CD4-positive, alpha-beta T cell treated with Interleukin-21 for 1 hour (primary cell): ENCODE data around the gene MOV10L1.

Source experiments
- DNase-seq: peaks from one replicate; pipeline ENCODE4 v3.0.0-alpha.2; 2020

MOV10L1 gene

DNA sequence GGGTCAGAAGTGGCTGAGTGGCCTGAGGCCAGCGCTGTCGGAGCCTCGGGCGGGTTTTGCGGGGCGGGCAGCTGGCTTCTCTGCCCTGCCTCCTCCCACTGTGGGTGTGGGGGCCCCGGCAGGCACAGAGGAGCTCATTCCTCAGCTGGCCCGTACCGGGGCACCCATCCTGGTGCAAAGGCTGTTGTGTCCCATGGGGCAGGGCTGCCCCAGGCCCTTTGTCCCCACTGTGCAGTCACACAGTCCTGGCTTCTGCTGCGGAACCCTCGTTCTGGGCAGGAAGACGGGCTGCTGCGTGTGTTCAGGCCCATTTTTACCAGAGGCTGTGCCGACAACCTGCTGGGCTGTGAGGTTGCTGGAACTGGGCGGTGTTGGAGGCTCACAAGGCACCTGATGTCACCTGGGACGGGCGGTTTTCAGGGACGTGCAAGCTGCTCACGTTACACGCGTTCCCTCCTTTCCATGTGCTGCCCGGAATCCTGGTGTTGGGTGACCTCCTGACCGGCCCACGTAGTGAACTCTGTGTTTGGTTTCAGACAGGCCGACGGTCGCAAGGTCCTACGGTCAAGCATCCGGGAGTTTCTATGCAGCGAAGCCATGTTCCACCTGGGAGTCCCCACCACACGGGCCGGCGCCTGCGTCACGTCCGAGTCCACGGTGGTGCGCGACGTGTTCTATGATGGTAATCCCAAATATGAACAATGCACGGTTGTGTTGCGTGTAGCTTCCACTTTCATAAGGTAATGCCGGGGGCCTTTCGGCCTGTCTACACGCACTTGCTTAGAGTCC lies 116.2 kb downstream of the MOV10L1 start:
- DNase-seq = no peak

DNA sequence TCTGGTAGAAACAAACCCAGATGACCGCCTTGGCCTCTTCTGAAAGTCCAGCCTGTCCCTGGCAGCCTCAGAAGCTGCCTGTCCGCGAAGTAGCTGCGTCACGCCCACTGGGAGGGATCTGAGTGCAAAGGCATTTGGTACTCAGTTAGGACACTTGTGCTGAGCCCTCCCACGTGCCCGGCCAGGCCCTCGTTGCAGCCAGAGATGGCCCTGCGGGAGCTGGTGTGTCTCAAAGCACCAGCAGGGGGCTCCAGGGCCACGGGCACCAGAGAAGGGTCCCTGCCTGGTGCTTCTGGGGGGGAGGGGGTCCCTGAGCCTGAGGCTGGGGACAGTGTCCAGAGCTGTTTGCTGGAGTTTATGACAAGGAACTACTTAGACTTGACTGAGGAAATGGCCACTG lies 116.8 kb downstream of the MOV10L1 start:
- no peak for DNase-seq

DNA sequence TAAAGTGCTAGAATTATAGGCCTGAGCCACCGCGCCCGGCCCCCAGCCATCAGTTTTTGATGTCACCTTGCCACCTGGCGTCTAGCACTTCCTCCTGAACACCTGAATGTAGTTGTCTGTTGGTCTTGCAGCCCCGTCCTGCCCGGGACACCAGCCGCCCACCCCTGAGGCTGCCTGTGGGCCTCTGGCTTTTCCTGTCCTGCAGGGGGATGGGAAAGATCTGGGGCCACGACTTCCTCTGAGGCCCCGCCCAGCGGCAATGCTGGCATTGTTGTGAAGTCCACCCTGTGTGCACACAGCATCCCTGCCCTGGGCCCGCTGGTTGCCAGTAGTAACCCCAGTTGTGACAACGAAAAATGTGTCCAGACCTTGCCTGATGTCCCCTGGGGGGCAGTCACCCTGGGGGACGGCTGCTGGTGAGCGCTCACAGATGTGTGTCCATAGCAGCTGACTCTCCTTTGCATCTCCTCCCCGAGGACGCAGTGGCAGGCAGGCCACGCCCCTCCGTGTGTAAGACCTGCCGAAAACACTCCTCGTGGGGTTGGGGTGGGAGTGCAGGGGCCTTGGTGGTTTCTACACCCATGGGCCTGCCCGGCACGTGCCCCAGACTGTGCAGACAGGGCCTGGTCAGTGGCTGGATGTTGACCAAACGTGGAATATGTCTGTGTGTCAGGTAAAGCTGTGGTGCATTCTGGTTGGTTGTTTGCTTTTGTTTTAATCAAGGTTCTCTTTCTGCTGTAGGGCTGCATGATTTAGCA lies 117.8 kb downstream of the MOV10L1 start:
- DNase-seq = no peak

DNA sequence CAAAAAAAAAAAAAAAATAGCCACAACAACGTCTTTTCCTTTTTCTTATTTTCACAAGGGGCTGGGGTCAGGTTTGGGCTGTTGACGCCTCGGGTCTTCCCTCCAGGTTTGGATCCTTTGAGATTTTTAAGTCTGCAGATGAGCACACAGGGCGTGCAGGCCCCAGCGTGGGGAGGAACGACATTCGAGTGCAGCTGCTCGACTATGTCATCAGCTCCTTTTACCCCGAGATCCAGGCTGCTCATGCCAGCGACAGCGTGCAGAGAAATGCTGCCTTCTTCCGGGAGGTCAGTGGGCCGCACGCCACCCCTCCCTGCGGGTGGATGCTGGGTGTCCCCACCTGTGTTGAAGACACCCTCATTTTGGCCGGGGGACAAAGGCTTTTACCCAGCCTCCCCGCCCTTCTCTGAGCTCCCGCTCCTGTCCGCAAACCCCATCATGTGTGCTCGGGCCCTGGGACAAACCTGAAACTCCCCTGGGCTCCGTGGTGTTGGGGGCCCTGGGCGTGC lies 118.7 kb downstream of the MOV10L1 start:
- DNase-seq = no peak

DNA sequence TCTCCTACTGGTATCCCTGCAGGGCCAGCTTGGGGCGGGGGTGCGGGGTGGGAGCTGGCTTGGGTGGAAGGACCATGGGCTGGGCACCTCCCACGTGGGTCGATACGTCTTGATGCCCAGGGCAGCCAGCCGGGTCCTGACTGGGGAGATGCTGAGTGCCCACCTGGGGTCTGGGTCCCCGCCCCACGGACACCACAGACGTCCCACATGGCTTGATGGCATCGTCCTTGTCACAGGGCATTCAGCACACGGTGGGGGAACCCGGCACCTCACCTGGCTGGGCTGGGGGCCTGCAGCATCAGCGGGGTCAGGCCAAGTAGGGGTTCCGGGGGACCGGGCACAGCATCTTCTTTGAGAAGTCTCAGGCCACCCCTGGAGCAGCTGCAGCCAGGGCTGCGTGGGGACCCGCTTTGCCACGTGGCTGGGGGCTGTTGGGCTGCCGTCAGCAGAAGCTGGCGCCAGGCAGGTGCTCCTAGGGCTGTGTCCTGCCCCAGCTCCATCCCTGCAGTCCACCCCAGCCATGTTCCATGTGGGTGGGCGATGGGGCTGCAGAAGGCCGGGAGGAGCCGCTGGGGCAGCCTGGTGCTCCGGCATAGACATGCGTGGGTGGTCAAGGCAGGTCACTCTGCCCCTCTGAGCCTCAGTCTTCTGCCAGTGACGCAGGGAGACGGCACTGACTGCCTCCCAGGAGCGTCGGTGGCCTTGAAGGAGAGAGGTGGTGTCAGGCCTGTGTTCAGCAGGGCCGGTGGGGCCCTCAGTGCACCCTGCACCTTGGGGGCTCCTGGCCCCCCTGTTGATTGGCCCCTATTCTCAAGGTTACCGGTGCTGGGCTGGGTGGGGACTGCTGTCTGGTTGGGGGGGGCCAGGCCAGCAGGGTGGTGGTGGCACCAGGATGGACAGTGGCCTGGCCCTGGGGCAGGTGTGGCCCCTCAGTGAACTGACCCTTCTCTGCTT lies 119.4 kb downstream of the MOV10L1 start:
- no peak for DNase-seq

DNA sequence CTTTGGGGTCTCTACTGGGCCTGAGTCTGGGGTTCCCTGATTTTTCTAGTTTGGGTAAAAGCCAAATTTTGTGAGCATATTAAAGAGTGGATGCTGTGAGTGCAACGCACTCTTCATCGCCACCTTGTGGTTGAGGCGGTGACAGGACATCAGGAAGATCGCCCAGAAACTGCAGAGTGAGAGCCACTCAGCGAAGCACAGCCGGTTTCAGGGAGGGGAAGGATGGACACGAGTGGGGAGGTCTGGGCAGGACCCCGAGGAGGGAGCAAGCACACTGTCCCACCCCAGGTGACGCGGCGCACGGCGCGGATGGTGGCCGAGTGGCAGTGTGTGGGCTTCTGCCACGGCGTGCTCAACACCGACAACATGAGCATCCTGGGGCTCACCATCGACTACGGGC lies 120.1 kb downstream of the MOV10L1 start:
- DNase-seq = peak; percentile 72

DNA sequence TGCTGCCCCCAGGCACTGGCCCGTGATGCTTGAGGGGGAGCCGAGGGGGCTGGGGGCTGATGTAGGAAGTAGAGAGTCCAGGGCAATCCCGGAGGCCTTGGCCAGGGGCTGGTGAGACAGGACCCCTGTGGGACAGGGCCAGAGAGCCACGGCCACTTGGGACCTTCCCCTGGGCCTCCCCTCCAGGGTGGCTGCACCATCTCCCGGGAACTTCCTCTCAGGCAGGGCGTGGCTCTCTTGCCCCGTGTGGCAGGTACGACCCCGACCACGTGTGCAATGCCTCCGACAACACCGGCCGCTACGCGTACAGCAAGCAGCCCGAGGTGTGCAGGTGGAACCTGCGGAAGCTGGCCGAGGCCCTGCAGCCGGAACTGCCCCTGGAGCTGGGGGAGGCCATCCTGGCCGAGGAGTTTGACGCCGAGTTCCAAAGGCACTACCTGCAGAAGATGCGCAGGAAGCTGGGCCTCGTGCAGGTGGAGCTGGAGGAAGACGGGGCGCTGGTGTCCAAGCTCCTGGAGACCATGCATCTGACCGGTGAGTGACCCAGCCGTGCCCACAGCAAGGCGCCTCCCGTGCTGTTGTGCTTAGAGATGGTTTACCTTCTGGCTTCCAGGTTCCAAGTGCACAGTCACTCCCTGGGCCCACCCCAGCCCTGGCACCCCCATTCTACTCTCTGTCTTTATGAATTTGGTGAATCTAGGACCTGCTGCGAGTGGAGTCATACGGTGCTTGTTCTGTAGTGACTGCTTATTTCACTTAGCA lies 120.8 kb downstream of the MOV10L1 start:
- DNase-seq = no peak

DNA sequence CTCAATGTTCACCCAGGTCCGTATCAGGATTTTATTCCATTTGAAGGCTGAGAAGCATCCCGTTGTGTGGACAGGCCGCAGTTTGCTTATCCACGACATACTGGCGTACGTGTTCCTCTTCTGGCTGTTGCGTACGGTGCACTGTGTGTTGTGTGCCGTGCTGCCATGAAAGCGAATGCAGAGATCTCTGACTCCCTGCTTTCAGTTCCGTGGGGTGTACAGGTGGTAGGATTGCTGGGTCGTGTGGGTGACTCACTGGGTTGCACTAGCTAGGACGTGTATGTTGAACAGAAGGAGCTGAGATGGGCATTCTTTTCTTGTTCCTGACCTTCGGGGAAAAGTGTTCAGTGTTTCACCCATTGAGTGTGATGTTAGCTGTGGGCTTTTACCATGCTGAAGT lies 121.3 kb downstream of the MOV10L1 start:
- no peak for DNase-seq
